K562 (cell line): ENCODE measurements around the gene CSNK1D. TPM values are rescaled to one million over a fixed set of nuclear protein-coding genes. Genes with fewer than 3 reads are reported as not detected.
A peak's percentile ranks its signal among the peaks of the same experiment; 100 is the strongest.

Experiments used
- DACH1 ChIP-seq: fragments of 450-650 bp; IDR thresholded peaks from 2 replicates; pipeline ENCODE4 v1.6.1; 2018; ENCODE audit not compliant: partially characterized antibody
- FOXK2 ChIP-seq, 2 experiments: fragments of 450-650 bp; IDR thresholded peaks in 1 of 2; conservative IDR thresholded peaks in 1 of 2; 2 replicates each; pipeline ENCODE4 v1.6.1; 2016; ENCODE audit warnings: low read depth in 2 of 2, mild to moderate bottlenecking in 1 of 2
- RBM17 ChIP-seq: fragments of 200-400 bp; formaldehyde crosslinking; IDR thresholded peaks from 2 replicates; pipeline ENCODE4 v1.6.1; 2017; ENCODE audit warnings: low read depth, mild to moderate bottlenecking, low read length, borderline replicate concordance
- SMAD1 ChIP-seq: fragments of 150-350 bp; IDR thresholded peaks from 2 replicates; pipeline ENCODE4 v1.6.1; 2014; ENCODE audit warnings: low read length, low read depth; ENCODE audit not compliant: partially characterized antibody
- SREBF2 ChIP-seq: sonication (generic); formaldehyde crosslinking; IDR thresholded peaks from 2 replicates; pipeline ENCODE4 v1.4.0; 2020; ENCODE audit warnings: mild to moderate bottlenecking, missing genetic modification reagents
- TAL1 ChIP-seq: fragments of 450-650 bp; IDR thresholded peaks from 2 replicates; pipeline ENCODE4 v1.6.1; 2016; ENCODE audit warnings: mild to moderate bottlenecking
- ZKSCAN3 ChIP-seq: fragments of 250-450 bp; sonication (Bioruptor Pico); IDR thresholded peaks from 2 replicates; pipeline ENCODE4 v1.4.0; 2020
- polyA plus RNA-seq, 8 experiments: library from polyadenylated mRNA; depleted of rRNA in 4 of 8; stranded (reverse) in 5 of 8; unstranded in 3 of 8; fragments of >200 nt; fragmentation: Nextera tagmentation in 2 of 8; fragmentation: Illumina TruSeq in 1 of 8; extraction: Ambion mirVana in 2 of 8; extraction: Trizol in 1 of 8; gene quantifications; 2 replicates each; pipeline versions ENCODE4 v1.2.1 to v1.2.3, GENCODE V29; 2011 to 2014; ENCODE audit warnings: inconsistent platforms in 1 of 8, missing spikeins in 1 of 8
- total RNA-seq, 7 experiments: library from RNA; depleted of rRNA in 6 of 7; stranded (reverse); fragments of >200 nt in 6 of 7; fragmentation: Illumina TruSeq in 2 of 7; extraction: Trizol in 2 of 7; gene quantifications; 2 replicates each; pipeline versions ENCODE4 v1.2.1 to v1.2.3, GENCODE V29; 2011 to 2021; ENCODE audit warnings: low replicate concordance in 1 of 7
- TF ChIP-seq, protein P1 (sequence below): fragments of 200-800 bp; sonication (Bioruptor generic); IDR thresholded peaks from 2 replicates; pipeline ENCODE4 v1.6.1; 2017; ENCODE audit warnings: missing genetic modification characterization, missing compliant biosample characterization
- TF ChIP-seq, protein P2 (sequence below): IDR thresholded peaks from 3 replicates; pipeline ENCODE4 v1.6.1; 2011; ENCODE audit warnings: borderline replicate concordance, mild to moderate bottlenecking, moderate library complexity; ENCODE audit not compliant: insufficient read length; ENCODE audit errors: extremely low read depth
- TF ChIP-seq, protein P3 (sequence below): sonication (generic); formaldehyde crosslinking; IDR thresholded peaks from 2 replicates; pipeline ENCODE4 v1.8.1; 2023; ENCODE audit warnings: mild to moderate bottlenecking, missing genetic modification reagents
- TF ChIP-seq, protein P4 (sequence below): fragments of 150-350 bp; conservative IDR thresholded peaks from 2 replicates; pipeline ENCODE4 v1.6.1; 2014; ENCODE audit warnings: low read length
- TF ChIP-seq, protein P5 (sequence below): sonication (generic); formaldehyde crosslinking; IDR thresholded peaks from 2 replicates; pipeline ENCODE4 v1.8.0; 2022; ENCODE audit warnings: missing genetic modification reagents, mild to moderate bottlenecking, borderline replicate concordance
- TF ChIP-seq, protein P6 (sequence below): fragments of 450-650 bp; IDR thresholded peaks from 2 replicates; pipeline ENCODE4 v1.6.1; 2016

Gene CSNK1D
- total and polyA plus RNA-seq, 9 of the 15 experiments (the other 6 are each of a cell fraction or from before 2014, with no cell fraction given): 6.5 to 133 (median 41.3) TPM

DNA sequence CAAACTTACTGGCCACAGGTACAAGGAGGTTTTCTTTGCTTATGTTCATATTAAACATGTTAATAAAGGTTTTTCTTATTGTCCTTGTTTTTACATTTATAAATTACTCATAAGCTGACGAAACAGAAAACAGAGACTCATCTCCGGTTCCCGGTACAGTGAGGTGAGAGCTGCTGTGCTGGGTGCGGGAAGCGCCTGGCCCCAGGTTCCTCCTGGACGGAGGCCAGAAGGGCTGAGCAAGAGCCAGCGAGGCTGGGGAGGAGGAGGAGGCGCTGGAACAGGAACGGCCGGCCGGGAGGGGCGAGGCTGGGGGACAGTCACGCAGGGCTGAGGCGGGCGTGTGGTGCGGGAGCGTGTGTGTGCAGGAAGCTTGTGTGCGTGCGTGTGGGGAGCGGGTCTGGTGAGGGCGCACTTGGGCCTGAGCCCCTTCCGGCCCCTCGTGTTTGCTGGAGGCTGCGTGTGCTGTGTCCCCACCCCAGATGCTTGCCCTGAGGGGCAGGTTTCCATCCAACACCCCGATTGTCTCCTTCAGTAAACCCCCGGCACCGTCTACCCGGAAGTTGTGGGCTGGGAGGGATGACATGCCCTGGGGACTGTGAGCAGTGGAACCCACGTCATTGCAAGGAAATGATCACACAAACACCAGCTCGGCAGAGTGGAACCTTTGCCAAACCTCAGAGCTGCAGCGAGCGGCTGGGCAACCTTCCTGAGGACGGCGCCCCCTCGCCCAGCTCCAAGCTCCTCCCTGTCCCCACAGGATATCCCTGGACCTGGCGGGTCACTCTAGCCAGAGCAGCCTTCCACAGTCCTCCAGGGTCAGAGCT, 24.4 kb upstream of the CSNK1D start (continued):
- TF ChIP-seq, protein P1, sequence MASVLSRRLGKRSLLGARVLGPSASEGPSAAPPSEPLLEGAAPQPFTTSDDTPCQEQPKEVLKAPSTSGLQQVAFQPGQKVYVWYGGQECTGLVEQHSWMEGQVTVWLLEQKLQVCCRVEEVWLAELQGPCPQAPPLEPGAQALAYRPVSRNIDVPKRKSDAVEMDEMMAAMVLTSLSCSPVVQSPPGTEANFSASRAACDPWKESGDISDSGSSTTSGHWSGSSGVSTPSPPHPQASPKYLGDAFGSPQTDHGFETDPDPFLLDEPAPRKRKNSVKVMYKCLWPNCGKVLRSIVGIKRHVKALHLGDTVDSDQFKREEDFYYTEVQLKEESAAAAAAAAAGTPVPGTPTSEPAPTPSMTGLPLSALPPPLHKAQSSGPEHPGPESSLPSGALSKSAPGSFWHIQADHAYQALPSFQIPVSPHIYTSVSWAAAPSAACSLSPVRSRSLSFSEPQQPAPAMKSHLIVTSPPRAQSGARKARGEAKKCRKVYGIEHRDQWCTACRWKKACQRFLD (CRISPR knock-in tag): peak; percentile 83; the same call in 1 of the 2 replicates
- TF ChIP-seq RBM17 (no peak), ZKSCAN3 (CRISPR knock-in tag) (no peak), SMAD1 (no peak), TAL1 (no peak), DACH1 (no peak), SREBF2 (CRISPR knock-in tag) (no peak), FOXK2 (conservative IDR thresholded peaks at IDR 0.05 in 1 of 2, IDR thresholded peaks at IDR 0.05 in 1 of 2; ENCODE audit: low read depth in 2 of 2) (peak; percentile 60 to 61; a peak in 2 of 4 replicates)
- TF ChIP-seq, protein P2, sequence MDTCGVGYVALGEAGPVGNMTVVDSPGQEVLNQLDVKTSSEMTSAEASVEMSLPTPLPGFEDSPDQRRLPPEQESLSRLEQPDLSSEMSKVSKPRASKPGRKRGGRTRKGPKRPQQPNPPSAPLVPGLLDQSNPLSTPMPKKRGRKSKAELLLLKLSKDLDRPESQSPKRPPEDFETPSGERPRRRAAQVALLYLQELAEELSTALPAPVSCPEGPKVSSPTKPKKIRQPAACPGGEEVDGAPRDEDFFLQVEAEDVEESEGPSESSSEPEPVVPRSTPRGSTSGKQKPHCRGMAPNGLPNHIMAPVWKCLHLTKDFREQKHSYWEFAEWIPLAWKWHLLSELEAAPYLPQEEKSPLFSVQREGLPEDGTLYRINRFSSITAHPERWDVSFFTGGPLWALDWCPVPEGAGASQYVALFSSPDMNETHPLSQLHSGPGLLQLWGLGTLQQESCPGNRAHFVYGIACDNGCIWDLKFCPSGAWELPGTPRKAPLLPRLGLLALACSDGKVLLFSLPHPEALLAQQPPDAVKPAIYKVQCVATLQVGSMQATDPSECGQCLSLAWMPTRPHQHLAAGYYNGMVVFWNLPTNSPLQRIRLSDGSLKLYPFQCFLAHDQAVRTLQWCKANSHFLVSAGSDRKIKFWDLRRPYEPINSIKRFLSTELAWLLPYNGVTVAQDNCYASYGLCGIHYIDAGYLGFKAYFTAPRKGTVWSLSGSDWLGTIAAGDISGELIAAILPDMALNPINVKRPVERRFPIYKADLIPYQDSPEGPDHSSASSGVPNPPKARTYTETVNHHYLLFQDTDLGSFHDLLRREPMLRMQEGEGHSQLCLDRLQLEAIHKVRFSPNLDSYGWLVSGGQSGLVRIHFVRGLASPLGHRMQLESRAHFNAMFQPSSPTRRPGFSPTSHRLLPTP: no peak
- TF ChIP-seq, protein P3, sequence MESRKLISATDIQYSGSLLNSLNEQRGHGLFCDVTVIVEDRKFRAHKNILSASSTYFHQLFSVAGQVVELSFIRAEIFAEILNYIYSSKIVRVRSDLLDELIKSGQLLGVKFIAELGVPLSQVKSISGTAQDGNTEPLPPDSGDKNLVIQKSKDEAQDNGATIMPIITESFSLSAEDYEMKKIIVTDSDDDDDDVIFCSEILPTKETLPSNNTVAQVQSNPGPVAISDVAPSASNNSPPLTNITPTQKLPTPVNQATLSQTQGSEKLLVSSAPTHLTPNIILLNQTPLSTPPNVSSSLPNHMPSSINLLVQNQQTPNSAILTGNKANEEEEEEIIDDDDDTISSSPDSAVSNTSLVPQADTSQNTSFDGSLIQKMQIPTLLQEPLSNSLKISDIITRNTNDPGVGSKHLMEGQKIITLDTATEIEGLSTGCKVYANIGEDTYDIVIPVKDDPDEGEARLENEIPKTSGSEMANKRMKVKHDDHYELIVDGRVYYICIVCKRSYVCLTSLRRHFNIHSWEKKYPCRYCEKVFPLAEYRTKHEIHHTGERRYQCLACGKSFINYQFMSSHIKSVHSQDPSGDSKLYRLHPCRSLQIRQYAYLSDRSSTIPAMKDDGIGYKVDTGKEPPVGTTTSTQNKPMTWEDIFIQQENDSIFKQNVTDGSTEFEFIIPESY (CRISPR knock-in tag): 0 out of 2 replicates have a peak, but pooled peaks have one; percentile 10
- TF ChIP-seq, protein P4, sequence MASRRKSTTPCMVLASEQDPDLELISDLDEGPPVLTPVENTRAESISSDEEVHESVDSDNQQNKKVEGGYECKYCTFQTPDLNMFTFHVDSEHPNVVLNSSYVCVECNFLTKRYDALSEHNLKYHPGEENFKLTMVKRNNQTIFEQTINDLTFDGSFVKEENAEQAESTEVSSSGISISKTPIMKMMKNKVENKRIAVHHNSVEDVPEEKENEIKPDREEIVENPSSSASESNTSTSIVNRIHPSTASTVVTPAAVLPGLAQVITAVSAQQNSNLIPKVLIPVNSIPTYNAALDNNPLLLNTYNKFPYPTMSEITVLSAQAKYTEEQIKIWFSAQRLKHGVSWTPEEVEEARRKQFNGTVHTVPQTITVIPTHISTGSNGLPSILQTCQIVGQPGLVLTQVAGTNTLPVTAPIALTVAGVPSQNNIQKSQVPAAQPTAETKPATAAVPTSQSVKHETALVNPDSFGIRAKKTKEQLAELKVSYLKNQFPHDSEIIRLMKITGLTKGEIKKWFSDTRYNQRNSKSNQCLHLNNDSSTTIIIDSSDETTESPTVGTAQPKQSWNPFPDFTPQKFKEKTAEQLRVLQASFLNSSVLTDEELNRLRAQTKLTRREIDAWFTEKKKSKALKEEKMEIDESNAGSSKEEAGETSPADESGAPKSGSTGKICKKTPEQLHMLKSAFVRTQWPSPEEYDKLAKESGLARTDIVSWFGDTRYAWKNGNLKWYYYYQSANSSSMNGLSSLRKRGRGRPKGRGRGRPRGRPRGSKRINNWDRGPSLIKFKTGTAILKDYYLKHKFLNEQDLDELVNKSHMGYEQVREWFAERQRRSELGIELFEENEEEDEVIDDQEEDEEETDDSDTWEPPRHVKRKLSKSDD: no peak
- TF ChIP-seq, protein P5, sequence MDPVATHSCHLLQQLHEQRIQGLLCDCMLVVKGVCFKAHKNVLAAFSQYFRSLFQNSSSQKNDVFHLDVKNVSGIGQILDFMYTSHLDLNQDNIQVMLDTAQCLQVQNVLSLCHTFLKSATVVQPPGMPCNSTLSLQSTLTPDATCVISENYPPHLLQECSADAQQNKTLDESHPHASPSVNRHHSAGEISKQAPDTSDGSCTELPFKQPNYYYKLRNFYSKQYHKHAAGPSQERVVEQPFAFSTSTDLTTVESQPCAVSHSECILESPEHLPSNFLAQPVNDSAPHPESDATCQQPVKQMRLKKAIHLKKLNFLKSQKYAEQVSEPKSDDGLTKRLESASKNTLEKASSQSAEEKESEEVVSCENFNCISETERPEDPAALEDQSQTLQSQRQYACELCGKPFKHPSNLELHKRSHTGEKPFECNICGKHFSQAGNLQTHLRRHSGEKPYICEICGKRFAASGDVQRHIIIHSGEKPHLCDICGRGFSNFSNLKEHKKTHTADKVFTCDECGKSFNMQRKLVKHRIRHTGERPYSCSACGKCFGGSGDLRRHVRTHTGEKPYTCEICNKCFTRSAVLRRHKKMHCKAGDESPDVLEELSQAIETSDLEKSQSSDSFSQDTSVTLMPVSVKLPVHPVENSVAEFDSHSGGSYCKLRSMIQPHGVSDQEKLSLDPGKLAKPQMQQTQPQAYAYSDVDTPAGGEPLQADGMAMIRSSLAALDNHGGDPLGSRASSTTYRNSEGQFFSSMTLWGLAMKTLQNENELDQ (CRISPR knock-in tag): no peak
- TF ChIP-seq, protein P6, sequence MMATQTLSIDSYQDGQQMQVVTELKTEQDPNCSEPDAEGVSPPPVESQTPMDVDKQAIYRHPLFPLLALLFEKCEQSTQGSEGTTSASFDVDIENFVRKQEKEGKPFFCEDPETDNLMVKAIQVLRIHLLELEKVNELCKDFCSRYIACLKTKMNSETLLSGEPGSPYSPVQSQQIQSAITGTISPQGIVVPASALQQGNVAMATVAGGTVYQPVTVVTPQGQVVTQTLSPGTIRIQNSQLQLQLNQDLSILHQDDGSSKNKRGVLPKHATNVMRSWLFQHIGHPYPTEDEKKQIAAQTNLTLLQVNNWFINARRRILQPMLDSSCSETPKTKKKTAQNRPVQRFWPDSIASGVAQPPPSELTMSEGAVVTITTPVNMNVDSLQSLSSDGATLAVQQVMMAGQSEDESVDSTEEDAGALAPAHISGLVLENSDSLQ: no peak
